Measurements from ENCODE around the gene SERPINB6. TPM values are rescaled to one million over a fixed set of nuclear protein-coding genes. Genes with fewer than 3 reads are reported as not detected.

The SERPINB6 gene
- total and polyA plus RNA-seq, 2 experiments from 2014 or later, result 95.7 to 149 TPM

GRCh38 chr6:2959909-2960719 is 11.3 kb downstream of the SERPINB6 start:
- 56% methylated on average over 12 of the region's 12 CpGs for WGBS, 2 experiments (ENCODE audit: low coverage in 1 of 2, low lambda C conversion rate in 2 of 2, missing lambda C conversion rate in 2 of 2)
- peaks cover 97% of the 10 kb centered on the region for H3K79me2 ChIP-seq (ENCODE audit: insufficient read depth)
- peak overlapping the region; percentile 38 for H3K9ac ChIP-seq
- H3K36me3 ChIP-seq (ENCODE audit: low read depth), result no peaks in the 10 kb centered on the region
- H3K4me3 ChIP-seq, result no peak overlapping the region
- no peaks in the 10 kb centered on the region for H3K9me3 ChIP-seq (ENCODE audit: low read depth)
- peaks cover 22% of the 10 kb centered on the region for H3F3A ChIP-seq (ENCODE audit: insufficient read depth)
- H3K9me2 ChIP-seq (ENCODE audit: insufficient read depth), result no peaks in the 10 kb centered on the region
- no peaks in the 10 kb centered on the region for H4K20me1 ChIP-seq (ENCODE audit: insufficient read depth)
- H2AFZ ChIP-seq, result 0 out of 2 replicates have a peak overlapping the region, but pooled peaks have one; percentile 19
- H3K27me3 ChIP-seq (replicated peaks; ENCODE audit: insufficient read depth), result no peaks in the 10 kb centered on the region
- H3K4me2 ChIP-seq (ENCODE audit: unreplicated experiment), result peak overlapping the region; percentile 21
- no peak for TF ChIP-seq EZH2 (IDR thresholded peaks at IDR 0.05; ENCODE audit: insufficient read depth, poor library complexity, severe bottlenecking)
- TF ChIP-seq EZH2phosphoT487 (IDR thresholded peaks at IDR 0.05; ENCODE audit: insufficient read depth, low read depth), result no peak
- in situ Hi-C loops (cut with MboI), result no loop called here
- DNase-seq, result peak; percentile 94
- peak overlapping the region; percentile 63 for H3K27ac ChIP-seq
- peaks cover 18% of the 10 kb centered on the region for H3K4me1 ChIP-seq (ENCODE audit: insufficient read depth)

GRCh38 chr6:2958776-2959175 is 12.6 kb downstream of the SERPINB6 start:
- H3K9me2 ChIP-seq (ENCODE audit: insufficient read depth), result no peaks in the 10 kb centered on the region
- H3K4me3 ChIP-seq, result no peak overlapping the region
- no peak overlapping the region for H2AFZ ChIP-seq
- no peak for DNase-seq
- in situ Hi-C loops (cut with MboI), result no loop called here
- peaks cover 22% of the 10 kb centered on the region for H3F3A ChIP-seq (ENCODE audit: insufficient read depth)
- H3K27me3 ChIP-seq (replicated peaks; ENCODE audit: insufficient read depth), result no peaks in the 10 kb centered on the region
- H3K79me2 ChIP-seq (ENCODE audit: insufficient read depth), result peaks cover 97% of the 10 kb centered on the region
- H3K4me2 ChIP-seq (ENCODE audit: unreplicated experiment), result no peak overlapping the region
- 0 out of 2 replicates have a peak overlapping the region, but pooled peaks have one; percentile 63 for H3K27ac ChIP-seq
- H3K4me1 ChIP-seq (ENCODE audit: insufficient read depth), result peaks cover 18% of the 10 kb centered on the region
- WGBS, 2 experiments (ENCODE audit: low coverage in 1 of 2, low lambda C conversion rate in 2 of 2, missing lambda C conversion rate in 2 of 2), result 92% methylated on average over 9 of the region's 9 CpGs
- no peaks in the 10 kb centered on the region for H3K36me3 ChIP-seq (ENCODE audit: low read depth)
- H3K9me3 ChIP-seq (ENCODE audit: low read depth), result no peaks in the 10 kb centered on the region
- TF ChIP-seq EZH2 (IDR thresholded peaks at IDR 0.05; ENCODE audit: insufficient read depth, poor library complexity, severe bottlenecking), result no peak
- TF ChIP-seq EZH2phosphoT487 (IDR thresholded peaks at IDR 0.05; ENCODE audit: insufficient read depth, low read depth), result no peak
- no peak overlapping the region for H3K9ac ChIP-seq
- H4K20me1 ChIP-seq (ENCODE audit: insufficient read depth), result no peaks in the 10 kb centered on the region

GRCh38 chr6:2958331-2958711 is 13.0 kb downstream of the SERPINB6 start:
- Histone ChIP-seq H3K27ac (no peak overlapping the region), H3K4me1 (ENCODE audit: insufficient read depth) (peaks cover 18% of the 10 kb centered on the region), H3K27me3 (replicated peaks; ENCODE audit: insufficient read depth) (no peaks in the 10 kb centered on the region), H3K4me2 (ENCODE audit: unreplicated experiment) (no peak overlapping the region), H3F3A (ENCODE audit: insufficient read depth) (peaks cover 22% of the 10 kb centered on the region), H4K20me1 (ENCODE audit: insufficient read depth) (no peaks in the 10 kb centered on the region), H3K79me2 (ENCODE audit: insufficient read depth) (peaks cover 97% of the 10 kb centered on the region), H3K4me3 (no peak overlapping the region), H3K9me3 (ENCODE audit: low read depth) (no peaks in the 10 kb centered on the region), H3K9me2 (ENCODE audit: insufficient read depth) (no peaks in the 10 kb centered on the region), H3K9ac (no peak overlapping the region), H2AFZ (no peak overlapping the region), H3K36me3 (ENCODE audit: low read depth) (no peaks in the 10 kb centered on the region)
- no peak for DNase-seq
- 90 to 94% methylated on average over 17 of the region's 18 CpGs for WGBS, 2 experiments (ENCODE audit: low coverage in 1 of 2, low lambda C conversion rate in 2 of 2, missing lambda C conversion rate in 2 of 2)
- in situ Hi-C loops (cut with MboI), result no loop called here
- TF ChIP-seq EZH2 (IDR thresholded peaks at IDR 0.05; ENCODE audit: insufficient read depth, poor library complexity, severe bottlenecking) (no peak), EZH2phosphoT487 (IDR thresholded peaks at IDR 0.05; ENCODE audit: insufficient read depth, low read depth) (no peak)

- no peaks in the 10 kb centered on the region for H3K36me3 ChIP-seq (ENCODE audit: low read depth)
- H4K20me1 ChIP-seq (ENCODE audit: insufficient read depth), result no peaks in the 10 kb centered on the region
- no peak overlapping the region for H3K27ac ChIP-seq
- H3F3A ChIP-seq (ENCODE audit: insufficient read depth), result peaks cover 22% of the 10 kb centered on the region
- no peak overlapping the region for H3K4me3 ChIP-seq
- WGBS, 2 experiments (ENCODE audit: low coverage in 1 of 2, low lambda C conversion rate in 2 of 2, missing lambda C conversion rate in 2 of 2), result 82 to 84% methylated on average over 11 of the region's 11 CpGs
- no peak overlapping the region for H3K4me2 ChIP-seq (ENCODE audit: unreplicated experiment)
- no peaks in the 10 kb centered on the region for H3K27me3 ChIP-seq (replicated peaks; ENCODE audit: insufficient read depth)
- no peak for DNase-seq
- peaks cover 21% of the 10 kb centered on the region for H3K4me1 ChIP-seq (ENCODE audit: insufficient read depth)
- peaks cover 94% of the 10 kb centered on the region for H3K79me2 ChIP-seq (ENCODE audit: insufficient read depth)
- H2AFZ ChIP-seq, result no peak overlapping the region
- no peaks in the 10 kb centered on the region for H3K9me3 ChIP-seq (ENCODE audit: low read depth)
- in situ Hi-C loops (cut with MboI), result no loop called here
- TF ChIP-seq EZH2phosphoT487 (IDR thresholded peaks at IDR 0.05; ENCODE audit: insufficient read depth, low read depth), result no peak
- TF ChIP-seq EZH2 (IDR thresholded peaks at IDR 0.05; ENCODE audit: insufficient read depth, poor library complexity, severe bottlenecking), result no peak
- H3K9ac ChIP-seq, result no peak overlapping the region
- no peaks in the 10 kb centered on the region for H3K9me2 ChIP-seq (ENCODE audit: insufficient read depth)
Measured at GRCh38 chr6:2957696-2958330, 13.6 kb downstream of the SERPINB6 start.

Data from GM23248 (cell line).